NCI-H82 treated with DMSO at 0.1 percent for 48 hours (cell line): ENCODE measurements around the gene LASP1NB.
"Not testable (repeated sequence)": the region's sequence is repeated elsewhere in the genome, so short reads cannot be mapped to it uniquely, and the experiment has no call there.

Source experiments
- DNase-seq: peaks from one replicate; lab custom pipeline; 2025; ENCODE audit not compliant: unreplicated experiment; lab: John Stamatoyannopoulos, UW

Gene LASP1NB

DNA sequence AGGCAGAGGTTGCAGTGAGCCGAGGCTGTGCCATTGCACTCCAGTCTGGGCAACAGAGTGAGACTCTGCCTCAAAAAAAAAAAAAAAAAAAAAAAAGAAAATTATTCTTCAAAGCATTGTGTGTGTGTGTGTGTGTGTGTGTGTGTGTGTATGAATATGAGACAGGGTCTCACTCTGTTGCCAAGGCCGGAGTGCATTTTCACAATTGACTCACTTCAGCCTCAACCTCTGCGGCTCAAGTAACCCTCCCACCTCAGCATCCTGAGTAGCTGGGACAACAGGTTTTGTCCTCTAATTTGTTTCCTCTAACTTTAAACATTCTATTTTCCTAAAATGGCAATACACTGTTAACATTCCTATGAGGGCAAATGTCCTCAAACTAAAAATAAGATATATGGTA is 34.1 kb downstream of the LASP1NB start:
- no peak for DNase-seq

DNA sequence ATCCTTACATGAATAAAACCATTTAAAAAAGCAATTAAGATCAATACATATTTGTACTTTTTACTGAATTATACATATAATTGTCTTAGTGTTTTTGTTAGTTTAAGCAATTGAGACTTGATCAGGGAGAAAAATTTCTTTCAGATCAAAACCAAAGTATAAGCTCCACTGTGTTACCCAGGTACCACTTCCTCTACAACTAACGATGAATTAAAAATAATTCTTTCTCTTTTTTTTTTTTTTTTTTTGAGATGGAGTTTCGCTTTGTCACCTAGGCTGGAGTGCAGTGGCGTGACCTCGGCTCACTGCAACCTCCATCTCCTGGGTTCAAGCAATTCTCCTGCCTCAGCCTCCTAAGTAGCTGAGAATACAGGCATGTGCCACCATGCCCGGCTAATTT is 35.0 kb downstream of the LASP1NB start:
- DNase-seq = no peak

GRCh38 chr17:38961413-38961812 is 36.0 kb downstream of the LASP1NB start:
- DNase-seq = no peak

- DNase-seq = no peak
Observed at GRCh38 chr17:38967290-38967738, 41.9 kb downstream of the LASP1NB start, which contains the start of gene FBXO47. TSS of gene FBXO47 (minus strand) at chr17:38967403. CDS start at chr17:38963025, 4,378 bp downstream.

DNA sequence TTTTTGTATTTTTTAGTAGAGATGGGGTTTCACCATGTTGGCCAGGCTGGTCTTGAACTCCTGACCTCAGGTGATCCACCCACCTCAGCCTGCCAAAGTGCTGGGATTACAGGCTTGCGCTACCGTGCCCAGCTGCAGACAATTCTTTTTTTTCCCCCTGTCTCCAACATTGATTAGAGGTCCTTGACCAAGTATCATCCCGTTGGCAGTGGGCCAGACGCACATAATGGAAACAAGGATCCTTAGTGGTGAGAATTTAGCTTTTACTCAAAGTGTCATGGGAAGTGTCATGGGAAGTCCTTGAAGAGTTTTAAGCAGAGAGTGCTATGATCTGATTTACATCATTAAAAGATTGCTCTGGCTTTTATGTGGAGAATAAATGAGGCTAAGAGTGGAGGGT is 43.9 kb downstream of the LASP1NB start:
- no peak for DNase-seq

DNA sequence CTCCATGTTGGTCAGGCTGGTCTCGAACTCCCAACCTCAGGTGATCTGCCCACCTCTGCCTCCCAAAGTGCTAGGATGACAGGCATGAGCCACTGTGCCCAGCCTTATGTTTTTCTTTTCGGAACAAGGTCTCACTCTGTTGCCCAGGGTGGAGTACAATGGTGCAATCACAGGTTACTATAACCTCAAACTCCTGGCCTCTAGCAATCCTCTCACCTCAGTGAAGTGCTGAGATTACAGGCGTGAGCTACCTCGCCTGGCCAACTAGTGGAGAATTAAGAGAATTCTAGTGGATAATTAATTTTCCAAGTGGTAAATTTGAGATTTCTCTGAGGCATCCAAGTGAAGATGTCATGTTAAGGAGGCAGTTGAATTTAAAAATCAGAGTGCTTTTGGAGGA is 44.7 kb downstream of the LASP1NB start:
- no peak for DNase-seq

- no peak for DNase-seq
Observed at GRCh38 chr17:38970804-38971203, 45.4 kb downstream of the LASP1NB start.

GRCh38 chr17:38976187-38976551 is 50.8 kb downstream of the LASP1NB start:
- DNase-seq = not testable (repeated sequence)

DNA sequence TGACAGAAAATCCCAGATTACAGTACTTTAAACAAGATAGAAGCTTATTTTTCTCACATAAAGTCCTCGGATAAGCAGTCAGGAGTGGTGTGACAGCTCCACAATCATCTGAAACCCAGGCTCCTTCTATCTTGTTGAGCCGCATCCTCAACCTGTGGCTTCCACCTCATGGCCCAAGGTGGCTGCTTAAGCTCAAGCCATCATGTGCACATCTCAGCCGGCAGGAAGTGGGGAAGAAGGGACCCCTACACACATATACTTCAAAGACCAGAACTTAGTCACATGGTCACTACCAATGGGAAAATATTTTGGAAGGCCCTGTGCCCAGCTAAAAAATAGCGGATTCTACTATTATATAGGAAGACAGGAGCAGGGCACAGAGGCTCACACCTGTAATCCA is 52.8 kb downstream of the LASP1NB start:
- no peak for DNase-seq
